NCI-H226 (cell line): Measurements from ENCODE around the gene ZNF699.

Experiments
- DNase-seq: peaks from one replicate; pipeline ENCODE4 v3.0.0-alpha.2; 2015

The ZNF699 gene

GRCh38 chr19:9251236-9251635 is 58.4 kb downstream of the ZNF699 start:
- no peak for DNase-seq

GRCh38 chr19:9250630-9251029 is 59.0 kb downstream of the ZNF699 start, which contains the start of gene OR7E24:
Gene OR7E24, plus strand, starts transcription at chr19:9250930. Its CDS starts 114 bp downstream, at chr19:9251044.
- no peak for DNase-seq
